ENCODE results near the gene WWOX.

Gene WWOX

GRCh38 chr16:78620291-78620690, 520.8 kb downstream of the WWOX start:
- Histone ChIP-seq H3K4me3 (ENCODE audit: low read length in 2 of 2) (no peak overlapping the region), H3K9ac (ENCODE audit: low read length in 2 of 2) (no peak overlapping the region), H3K36me3 (ENCODE audit: control insufficient read depth in 2 of 2, insufficient read depth in 2 of 2, low read length in 2 of 2) (no peaks in the 10 kb centered on the region), H3K9me3 (ENCODE audit: control insufficient read depth in 2 of 2, low read length in 2 of 2) (peaks cover 5 to 9% of the 10 kb centered on the region in 2 donors), H3K4me1 (ENCODE audit: control insufficient read depth, insufficient read depth, low read length) (no peaks in the 10 kb centered on the region), H3K27me3 (ENCODE audit: control insufficient read depth in 1 of 2, insufficient read depth in 2 of 2, low read length in 2 of 2) (no peaks in the 10 kb centered on the region), H3K27ac (ENCODE audit: low read length) (no peak overlapping the region)

- Histone ChIP-seq H3K27ac (ENCODE audit: low read length) (no peak overlapping the region), H3K4me3 (ENCODE audit: low read length in 2 of 2) (no peak overlapping the region), H3K27me3 (ENCODE audit: control insufficient read depth in 1 of 2, insufficient read depth in 2 of 2, low read length in 2 of 2) (no peaks in the 10 kb centered on the region), H3K9ac (ENCODE audit: low read length in 2 of 2) (no peak overlapping the region), H3K4me1 (ENCODE audit: control insufficient read depth, insufficient read depth, low read length) (peaks cover 3% of the 10 kb centered on the region), H3K9me3 (ENCODE audit: control insufficient read depth in 2 of 2, low read length in 2 of 2) (peaks cover 5 to 9% of the 10 kb centered on the region in 2 donors), H3K36me3 (ENCODE audit: control insufficient read depth in 2 of 2, insufficient read depth in 2 of 2, low read length in 2 of 2) (no peaks in the 10 kb centered on the region)
These were observed 524.3 kb downstream of the WWOX start for GRCh38 chr16:78623796-78624195.

GRCh38 chr16:78624366-78624765, 524.9 kb downstream of the WWOX start:
- H3K36me3 ChIP-seq (ENCODE audit: control insufficient read depth in 2 of 2, insufficient read depth in 2 of 2, low read length in 2 of 2): no peaks in the 10 kb centered on the region
- no peaks in the 10 kb centered on the region for H3K27me3 ChIP-seq (ENCODE audit: control insufficient read depth in 1 of 2, insufficient read depth in 2 of 2, low read length in 2 of 2)
- no peak overlapping the region for H3K27ac ChIP-seq (ENCODE audit: low read length)
- H3K9me3 ChIP-seq (ENCODE audit: control insufficient read depth in 2 of 2, low read length in 2 of 2): peaks cover 5 to 9% of the 10 kb centered on the region in 2 donors
- no peak overlapping the region for H3K4me3 ChIP-seq (ENCODE audit: low read length in 2 of 2)
- H3K9ac ChIP-seq (ENCODE audit: low read length in 2 of 2): no peak overlapping the region
- H3K4me1 ChIP-seq (ENCODE audit: control insufficient read depth, insufficient read depth, low read length): peaks cover 3% of the 10 kb centered on the region

DNA sequence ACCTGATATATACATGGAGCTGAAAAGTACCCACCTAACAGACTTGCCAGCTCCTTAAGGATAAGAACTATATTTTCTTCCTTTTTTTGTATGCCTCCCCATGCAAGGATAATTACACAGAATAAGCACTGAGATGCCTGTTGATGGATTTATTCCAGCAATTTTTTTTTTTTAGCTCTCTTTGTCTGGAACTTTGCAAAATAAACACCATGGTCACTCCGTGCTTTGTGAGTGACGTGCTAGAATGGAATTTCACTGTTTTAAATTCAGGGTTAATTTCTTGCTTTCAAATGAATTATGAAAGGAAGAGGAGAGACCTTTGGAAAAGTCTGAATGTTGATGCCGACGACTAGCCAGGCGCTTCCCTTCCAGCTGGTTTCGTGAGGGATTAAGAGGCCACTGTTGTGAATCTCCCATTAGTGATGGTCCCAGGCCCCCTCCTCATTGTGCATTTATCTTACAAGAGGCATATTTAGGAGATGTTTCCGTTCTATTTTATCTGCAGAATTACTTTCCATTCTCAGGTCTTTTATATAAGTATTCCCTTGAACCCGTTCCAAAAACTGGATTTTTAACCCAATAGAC, 529.1 kb downstream of the WWOX start:
- peaks cover 6 to 9% of the 10 kb centered on the region in 2 donors for H3K9me3 ChIP-seq (ENCODE audit: control insufficient read depth in 2 of 2, low read length in 2 of 2)
- H3K9ac ChIP-seq (ENCODE audit: low read length in 2 of 2): no peak overlapping the region
- no peaks in the 10 kb centered on the region for H3K27me3 ChIP-seq (ENCODE audit: control insufficient read depth in 1 of 2, insufficient read depth in 2 of 2, low read length in 2 of 2)
- no peak overlapping the region for H3K4me3 ChIP-seq (ENCODE audit: low read length in 2 of 2)
- no peaks in the 10 kb centered on the region for H3K36me3 ChIP-seq (ENCODE audit: control insufficient read depth in 2 of 2, insufficient read depth in 2 of 2, low read length in 2 of 2)
- H3K27ac ChIP-seq (ENCODE audit: low read length): no peak overlapping the region
- peaks cover 3% of the 10 kb centered on the region for H3K4me1 ChIP-seq (ENCODE audit: control insufficient read depth, insufficient read depth, low read length)

GRCh38 chr16:78629173-78629572, 529.7 kb downstream of the WWOX start:
- Histone ChIP-seq H3K27me3 (ENCODE audit: control insufficient read depth in 1 of 2, insufficient read depth in 2 of 2, low read length in 2 of 2) (no peaks in the 10 kb centered on the region), H3K9me3 (ENCODE audit: control insufficient read depth in 2 of 2, low read length in 2 of 2) (peaks cover 6 to 9% of the 10 kb centered on the region in 2 donors), H3K27ac (ENCODE audit: low read length) (no peak overlapping the region), H3K4me1 (ENCODE audit: control insufficient read depth, insufficient read depth, low read length) (peaks cover 3% of the 10 kb centered on the region), H3K36me3 (ENCODE audit: control insufficient read depth in 2 of 2, insufficient read depth in 2 of 2, low read length in 2 of 2) (no peaks in the 10 kb centered on the region), H3K4me3 (ENCODE audit: low read length in 2 of 2) (no peak overlapping the region), H3K9ac (ENCODE audit: low read length in 2 of 2) (no peak overlapping the region)

- no peaks in the 10 kb centered on the region for H3K36me3 ChIP-seq (ENCODE audit: control insufficient read depth in 2 of 2, insufficient read depth in 2 of 2, low read length in 2 of 2)
- no peak overlapping the region for H3K27ac ChIP-seq (ENCODE audit: low read length)
- H3K9ac ChIP-seq (ENCODE audit: low read length in 2 of 2): no peak overlapping the region
- H3K9me3 ChIP-seq (ENCODE audit: control insufficient read depth in 2 of 2, low read length in 2 of 2): peaks cover 6 to 9% of the 10 kb centered on the region in 2 donors
- no peak overlapping the region for H3K4me3 ChIP-seq (ENCODE audit: low read length in 2 of 2)
- peaks cover 3% of the 10 kb centered on the region for H3K4me1 ChIP-seq (ENCODE audit: control insufficient read depth, insufficient read depth, low read length)
- no peaks in the 10 kb centered on the region for H3K27me3 ChIP-seq (ENCODE audit: control insufficient read depth in 1 of 2, insufficient read depth in 2 of 2, low read length in 2 of 2)
These were observed 530.6 kb downstream of the WWOX start for GRCh38 chr16:78630102-78630501.

- H3K4me3 ChIP-seq (ENCODE audit: low read length in 2 of 2): no peak overlapping the region
- H3K4me1 ChIP-seq (ENCODE audit: control insufficient read depth, insufficient read depth, low read length): peaks cover 2% of the 10 kb centered on the region
- no peak overlapping the region for H3K9ac ChIP-seq (ENCODE audit: low read length in 2 of 2)
- no peak overlapping the region for H3K27ac ChIP-seq (ENCODE audit: low read length)
- H3K27me3 ChIP-seq (ENCODE audit: control insufficient read depth in 1 of 2, insufficient read depth in 2 of 2, low read length in 2 of 2): no peaks in the 10 kb centered on the region
- H3K9me3 ChIP-seq (ENCODE audit: control insufficient read depth in 2 of 2, low read length in 2 of 2): peaks cover 6 to 9% of the 10 kb centered on the region in 2 donors
- H3K36me3 ChIP-seq (ENCODE audit: control insufficient read depth in 2 of 2, insufficient read depth in 2 of 2, low read length in 2 of 2): no peaks in the 10 kb centered on the region
These were observed 534.1 kb downstream of the WWOX start for GRCh38 chr16:78633551-78633950.

DNA sequence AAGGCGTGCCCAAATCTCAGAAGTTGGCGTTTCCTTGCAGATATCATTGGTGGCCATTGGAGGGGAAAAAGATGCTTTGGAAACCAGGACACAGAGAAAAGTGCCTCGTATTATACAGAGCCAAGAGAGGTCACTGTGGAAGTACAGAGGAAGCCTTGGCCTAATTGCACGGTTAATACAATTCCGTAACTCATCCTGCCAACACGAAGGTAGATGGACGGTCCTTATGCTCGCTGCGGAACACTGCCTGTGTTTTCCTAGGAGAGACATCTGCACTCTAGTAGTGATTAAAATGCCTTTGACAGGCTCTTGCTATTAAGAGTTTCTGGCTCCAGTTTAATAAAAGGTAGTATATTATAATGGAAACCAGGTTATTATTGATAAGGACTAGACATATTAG, 536.4 kb downstream of the WWOX start:
- Histone ChIP-seq H3K4me1 (ENCODE audit: control insufficient read depth, insufficient read depth, low read length) (no peaks in the 10 kb centered on the region), H3K9ac (ENCODE audit: low read length in 2 of 2) (no peak overlapping the region), H3K9me3 (ENCODE audit: control insufficient read depth in 2 of 2, low read length in 2 of 2) (peaks cover 0 to under 1% of the 10 kb centered on the region in 2 donors), H3K4me3 (ENCODE audit: low read length in 2 of 2) (no peak overlapping the region), H3K36me3 (ENCODE audit: control insufficient read depth in 2 of 2, insufficient read depth in 2 of 2, low read length in 2 of 2) (no peaks in the 10 kb centered on the region), H3K27me3 (ENCODE audit: control insufficient read depth in 1 of 2, insufficient read depth in 2 of 2, low read length in 2 of 2) (no peaks in the 10 kb centered on the region), H3K27ac (ENCODE audit: low read length) (no peak overlapping the region)

GRCh38 chr16:78638371-78638770, 538.9 kb downstream of the WWOX start:
- no peaks in the 10 kb centered on the region for H3K4me1 ChIP-seq (ENCODE audit: control insufficient read depth, insufficient read depth, low read length)
- H3K9ac ChIP-seq (ENCODE audit: low read length in 2 of 2): no peak overlapping the region
- no peaks in the 10 kb centered on the region for H3K36me3 ChIP-seq (ENCODE audit: control insufficient read depth in 2 of 2, insufficient read depth in 2 of 2, low read length in 2 of 2)
- no peaks in the 10 kb centered on the region for H3K9me3 ChIP-seq (ENCODE audit: control insufficient read depth in 2 of 2, low read length in 2 of 2)
- no peaks in the 10 kb centered on the region for H3K27me3 ChIP-seq (ENCODE audit: control insufficient read depth in 1 of 2, insufficient read depth in 2 of 2, low read length in 2 of 2)
- H3K4me3 ChIP-seq (ENCODE audit: low read length in 2 of 2): no peak overlapping the region
- H3K27ac ChIP-seq (ENCODE audit: low read length): no peak overlapping the region

GRCh38 chr16:78639775-78640174, 540.3 kb downstream of the WWOX start:
- Histone ChIP-seq H3K4me3 (ENCODE audit: low read length in 2 of 2) (no peak overlapping the region), H3K27me3 (ENCODE audit: control insufficient read depth in 1 of 2, insufficient read depth in 2 of 2, low read length in 2 of 2) (no peaks in the 10 kb centered on the region), H3K4me1 (ENCODE audit: control insufficient read depth, insufficient read depth, low read length) (no peaks in the 10 kb centered on the region), H3K27ac (ENCODE audit: low read length) (no peak overlapping the region), H3K9ac (ENCODE audit: low read length in 2 of 2) (no peak overlapping the region), H3K9me3 (ENCODE audit: control insufficient read depth in 2 of 2, low read length in 2 of 2) (no peaks in the 10 kb centered on the region), H3K36me3 (ENCODE audit: control insufficient read depth in 2 of 2, insufficient read depth in 2 of 2, low read length in 2 of 2) (no peaks in the 10 kb centered on the region)

DNA sequence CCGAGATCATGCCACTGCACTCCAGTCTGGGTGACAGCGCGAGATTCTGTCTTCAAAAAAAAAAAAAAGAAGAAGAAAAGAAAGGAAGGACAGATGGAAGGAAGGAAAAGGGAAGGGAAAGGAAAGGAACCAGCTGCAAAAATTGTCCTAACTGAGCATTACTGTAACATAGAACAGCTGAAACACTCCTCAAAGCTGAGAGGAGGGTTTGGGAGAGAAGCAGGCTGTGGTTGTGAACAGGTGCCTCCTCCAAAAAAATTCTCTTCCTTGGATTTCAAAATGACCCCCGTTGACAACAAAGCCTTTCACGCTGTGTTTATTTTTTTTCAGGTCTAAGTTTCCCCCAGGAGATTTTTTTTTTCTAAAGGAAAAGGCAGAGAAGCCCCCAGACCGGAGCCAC, 541.4 kb downstream of the WWOX start:
- no peaks in the 10 kb centered on the region for H3K27me3 ChIP-seq (ENCODE audit: control insufficient read depth in 1 of 2, insufficient read depth in 2 of 2, low read length in 2 of 2)
- no peak overlapping the region for H3K4me3 ChIP-seq (ENCODE audit: low read length in 2 of 2)
- no peaks in the 10 kb centered on the region for H3K9me3 ChIP-seq (ENCODE audit: control insufficient read depth in 2 of 2, low read length in 2 of 2)
- no peaks in the 10 kb centered on the region for H3K4me1 ChIP-seq (ENCODE audit: control insufficient read depth, insufficient read depth, low read length)
- no peak overlapping the region for H3K27ac ChIP-seq (ENCODE audit: low read length)
- no peaks in the 10 kb centered on the region for H3K36me3 ChIP-seq (ENCODE audit: control insufficient read depth in 2 of 2, insufficient read depth in 2 of 2, low read length in 2 of 2)
- no peak overlapping the region for H3K9ac ChIP-seq (ENCODE audit: low read length in 2 of 2)
